Limb (tissue), 2 donors: ENCODE data around the gene TRABD2B.
A peak's percentile ranks its signal among the peaks of the same experiment; 100 is the strongest.

Experiments
- DNase-seq, 2 donors: peaks; one replicate each; pipeline ENCODE4 v3.0.0-alpha.2; 2016; ENCODE audit errors: extremely low spot score in 2 of 2

Gene TRABD2B

DNA sequence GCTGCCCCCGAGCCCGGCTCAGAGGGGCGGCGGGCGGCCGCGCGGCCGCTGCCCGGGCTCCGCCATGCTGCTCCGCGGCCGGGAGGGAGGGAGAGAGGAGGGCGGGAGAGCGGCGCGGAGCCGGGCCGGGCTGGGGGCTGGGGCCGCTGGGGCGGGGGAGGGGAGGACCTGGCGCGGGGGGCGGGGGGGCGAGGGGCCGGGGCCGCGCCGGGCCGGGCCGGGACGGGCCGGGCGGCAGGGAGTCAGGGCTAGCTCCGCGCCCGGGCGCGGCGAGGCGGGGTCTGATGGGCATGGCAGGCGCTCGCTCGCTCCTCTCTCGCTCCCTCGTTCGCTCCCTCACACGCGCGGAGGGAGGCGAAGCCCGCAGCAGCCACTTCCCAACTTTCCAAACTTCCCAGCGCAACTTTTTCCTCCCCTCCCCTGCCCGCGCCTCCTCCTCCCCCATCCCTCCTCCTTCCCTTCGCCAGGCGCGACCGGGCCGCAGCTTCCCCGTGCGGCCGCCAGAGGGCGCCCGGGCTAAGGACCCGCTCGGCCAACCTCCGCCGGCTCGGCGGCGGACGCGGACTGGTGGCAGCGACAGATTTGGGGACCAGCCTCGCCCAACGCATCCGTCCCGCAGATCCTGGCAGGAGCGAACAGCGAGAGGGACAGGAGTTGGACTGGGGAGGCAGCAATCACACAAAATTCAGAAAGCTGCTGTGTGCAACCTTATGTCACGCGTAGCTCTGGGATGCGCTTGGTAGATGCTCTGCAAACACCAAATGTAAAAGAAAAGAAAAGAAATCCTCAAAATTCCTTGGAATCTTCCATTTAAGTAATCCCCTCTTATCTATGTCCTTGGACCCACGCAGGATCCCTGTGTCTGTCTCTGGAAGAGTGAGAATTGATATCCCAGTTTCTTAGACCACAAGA, at the start of gene TRABD2B:
TRABD2B (minus strand) TSS at position 97 of the 912 bp plus-strand sequence.
- peak; percentile 88 to 92 for DNase-seq

DNA sequence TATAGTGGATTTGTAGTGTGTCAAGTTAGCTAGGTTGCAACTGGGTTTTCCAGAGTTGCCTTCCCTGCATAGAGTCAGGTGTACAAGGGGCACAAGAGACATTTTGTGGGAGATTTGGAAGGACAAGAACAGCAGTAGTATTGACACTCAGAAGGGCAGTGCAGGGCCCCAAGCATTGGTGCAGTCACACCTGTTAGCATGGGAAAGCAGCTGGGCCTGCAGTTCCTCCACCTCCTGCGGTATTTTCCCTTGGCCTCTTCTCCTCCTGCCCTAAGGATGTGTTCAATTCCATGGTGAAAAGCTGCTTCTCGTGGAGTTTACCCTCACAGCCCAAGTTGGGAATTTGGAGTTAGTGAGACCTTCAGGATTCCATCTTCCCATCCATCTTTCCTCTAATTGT, 47.1 kb upstream of the TRABD2B start:
- DNase-seq: no peak

DNA sequence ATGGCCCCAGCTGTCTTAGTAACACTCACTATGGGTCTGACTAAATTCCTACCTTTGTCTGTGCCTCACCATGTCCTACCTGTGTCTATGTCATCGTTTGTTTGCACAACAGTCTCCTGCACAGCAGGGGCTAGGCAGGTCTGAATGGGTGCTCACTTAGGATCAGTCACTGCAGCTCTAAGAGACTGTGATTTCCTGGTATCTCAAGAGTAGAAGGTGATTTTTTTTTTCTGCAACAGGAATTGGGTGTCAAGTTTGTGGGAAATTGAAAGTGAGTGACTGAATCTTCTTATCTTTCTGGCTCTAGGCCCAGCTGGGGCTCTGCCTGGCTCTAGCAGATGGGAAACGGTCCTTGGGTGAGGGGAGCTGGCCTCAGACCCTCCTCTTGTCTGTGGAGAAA, 46.4 kb upstream of the TRABD2B start:
- DNase-seq: no peak

DNA sequence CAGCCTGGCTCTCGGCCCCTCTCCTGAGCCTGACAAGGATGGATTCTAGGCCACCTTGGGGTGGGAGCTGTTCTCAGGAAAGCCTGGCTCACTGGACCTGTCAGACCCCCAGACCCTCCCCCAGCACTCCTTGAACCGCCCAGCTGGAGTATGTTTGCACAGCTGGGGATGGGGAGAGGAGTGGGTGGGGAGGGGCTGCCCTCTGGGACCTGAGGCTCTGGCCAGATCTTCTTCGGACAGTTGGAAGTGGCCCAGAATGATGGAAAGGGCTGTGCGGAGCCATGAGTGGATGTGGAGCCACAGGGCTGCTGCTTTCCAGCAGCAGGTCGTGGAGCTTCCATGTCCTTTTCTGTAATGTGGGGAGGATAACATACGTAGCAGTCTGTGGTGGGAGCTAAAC, 43.0 kb upstream of the TRABD2B start:
- no peak for DNase-seq

DNA sequence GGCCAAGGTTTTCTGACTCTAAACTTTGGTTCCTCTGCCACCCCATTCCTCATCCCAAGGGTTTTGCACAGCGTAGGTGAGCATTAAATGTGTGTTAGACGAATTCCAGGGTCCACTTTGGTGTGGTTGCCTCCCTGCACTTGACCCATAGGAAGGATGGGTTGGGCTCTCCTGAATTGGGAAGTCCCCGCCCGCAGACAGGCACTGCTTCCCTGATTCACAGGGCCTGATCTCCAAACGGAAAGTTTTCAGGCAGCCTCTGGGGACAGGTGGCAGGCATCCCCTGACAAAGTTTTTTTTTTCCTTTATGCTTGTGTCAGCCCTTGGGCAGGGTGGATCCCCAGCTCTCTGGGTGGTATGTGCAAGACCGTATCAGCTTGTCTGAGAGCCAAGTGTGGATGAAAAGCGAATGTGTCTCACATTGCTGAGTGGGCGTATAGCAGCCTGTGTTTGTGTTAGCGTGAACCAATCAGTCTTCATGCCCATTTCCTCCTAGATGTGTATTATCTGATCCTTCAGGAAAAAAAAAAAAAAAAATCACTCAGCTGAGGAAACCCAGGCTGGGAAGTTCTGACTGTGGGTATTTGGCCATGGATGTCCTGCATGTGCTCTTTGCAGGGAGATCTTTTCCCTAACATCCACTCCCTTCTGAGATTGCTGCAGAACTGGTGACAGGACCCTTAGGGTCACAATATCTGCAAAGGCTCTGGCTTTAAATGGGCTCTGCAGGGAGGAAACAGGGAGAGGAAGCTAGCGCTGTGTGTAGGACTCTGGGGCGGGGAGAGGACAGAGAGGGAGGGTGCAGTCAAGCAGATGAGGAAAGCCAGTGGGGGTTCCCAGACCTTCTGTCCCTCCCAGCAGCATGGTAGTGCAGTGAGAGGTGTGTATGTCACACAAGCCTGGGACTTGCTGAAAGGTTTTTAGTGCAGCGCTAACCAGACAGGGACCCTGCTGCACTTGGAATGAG, 42.2 kb upstream of the TRABD2B start:
- DNase-seq: no peak

DNA sequence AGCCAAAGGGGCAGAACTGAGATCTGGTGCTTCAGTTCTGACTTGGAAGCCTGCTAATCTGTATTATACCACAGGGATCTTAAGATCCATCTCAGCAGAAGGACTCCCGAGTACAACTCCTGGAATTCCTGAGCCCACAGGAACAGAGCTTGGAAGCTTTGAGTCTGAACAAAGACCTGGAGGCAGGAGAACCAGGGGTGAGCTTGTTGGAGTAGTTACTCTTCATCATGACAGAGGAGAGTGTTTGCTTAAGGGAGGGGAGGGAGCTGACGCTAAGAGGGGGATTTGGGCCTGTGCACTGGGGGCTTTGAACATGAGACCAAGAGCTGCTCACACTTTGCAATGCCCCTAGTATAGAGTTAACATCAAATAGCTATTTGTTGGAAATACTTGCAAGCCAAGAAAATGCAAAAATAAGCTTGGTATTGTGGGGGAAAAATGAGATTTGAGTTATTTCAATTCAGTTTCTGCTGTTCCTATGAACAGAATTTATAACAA, 41.1 kb upstream of the TRABD2B start:
- DNase-seq: no peak

DNA sequence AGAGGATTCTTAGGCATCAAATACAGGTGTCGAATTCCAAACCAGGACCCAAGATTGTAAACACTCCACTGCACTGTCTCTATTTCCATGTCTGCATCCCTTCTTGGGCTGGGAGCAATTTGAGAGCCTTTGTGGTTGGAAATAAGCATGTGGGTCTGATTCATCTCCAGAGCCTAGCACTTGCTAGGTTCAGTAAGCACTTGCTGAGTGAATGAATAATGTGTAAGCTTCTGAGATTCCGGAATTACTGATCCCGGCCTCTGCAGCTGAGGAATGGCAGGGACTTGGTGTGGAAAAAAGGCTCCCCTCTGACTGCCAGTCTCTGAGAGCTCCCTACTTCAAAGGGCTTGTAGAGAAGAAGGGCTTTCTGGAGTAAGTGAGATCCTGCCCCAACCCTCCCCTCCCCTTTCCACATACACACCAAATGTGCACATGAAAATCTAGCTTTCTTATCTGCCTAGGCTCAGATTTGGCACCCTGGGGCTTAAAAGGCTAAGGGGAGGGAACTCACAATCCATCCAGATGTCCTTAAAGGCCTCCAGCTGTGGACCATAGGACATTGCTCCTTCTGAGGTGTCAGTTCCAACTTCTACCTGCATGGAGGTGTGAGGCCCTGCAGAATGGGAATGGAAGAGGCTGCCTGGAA, 39.6 kb upstream of the TRABD2B start:
- no peak for DNase-seq

DNA sequence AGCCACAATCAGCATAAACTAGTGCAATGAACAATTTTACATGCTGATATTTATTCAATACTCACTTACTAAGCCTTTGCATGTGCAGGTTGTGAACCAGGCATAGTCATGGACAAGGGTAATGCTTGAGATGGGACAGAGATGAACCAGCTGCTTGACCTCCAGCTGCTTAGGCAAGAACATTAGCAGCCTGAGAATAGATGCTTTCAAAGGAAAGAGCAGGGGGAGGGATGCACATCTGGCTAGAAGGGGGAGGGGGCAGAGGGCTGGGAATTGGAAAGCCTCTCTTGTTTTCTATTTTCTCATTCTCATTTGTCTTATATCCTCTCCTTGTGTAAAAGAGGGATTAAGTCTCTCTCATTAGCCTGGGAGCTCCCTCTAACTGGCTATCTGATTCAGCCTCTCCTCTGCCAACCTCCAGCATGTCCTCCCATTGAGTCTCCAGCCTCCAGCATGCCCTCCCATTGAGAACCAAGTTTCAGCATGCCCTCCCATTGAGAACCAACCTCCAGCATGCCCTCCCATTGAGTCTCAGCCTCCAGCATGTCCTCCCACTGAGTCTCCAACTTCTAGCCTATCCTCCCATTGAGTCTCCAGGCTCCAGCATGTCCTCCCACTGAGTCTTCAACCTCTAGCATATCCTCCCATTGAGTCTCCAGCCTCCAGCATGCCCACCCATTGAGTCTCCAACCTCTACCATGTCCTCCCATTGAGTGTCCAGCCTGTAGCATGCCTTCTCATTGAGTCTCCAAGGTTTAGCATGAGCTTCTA, 38.4 kb upstream of the TRABD2B start:
- DNase-seq: no peak

DNA sequence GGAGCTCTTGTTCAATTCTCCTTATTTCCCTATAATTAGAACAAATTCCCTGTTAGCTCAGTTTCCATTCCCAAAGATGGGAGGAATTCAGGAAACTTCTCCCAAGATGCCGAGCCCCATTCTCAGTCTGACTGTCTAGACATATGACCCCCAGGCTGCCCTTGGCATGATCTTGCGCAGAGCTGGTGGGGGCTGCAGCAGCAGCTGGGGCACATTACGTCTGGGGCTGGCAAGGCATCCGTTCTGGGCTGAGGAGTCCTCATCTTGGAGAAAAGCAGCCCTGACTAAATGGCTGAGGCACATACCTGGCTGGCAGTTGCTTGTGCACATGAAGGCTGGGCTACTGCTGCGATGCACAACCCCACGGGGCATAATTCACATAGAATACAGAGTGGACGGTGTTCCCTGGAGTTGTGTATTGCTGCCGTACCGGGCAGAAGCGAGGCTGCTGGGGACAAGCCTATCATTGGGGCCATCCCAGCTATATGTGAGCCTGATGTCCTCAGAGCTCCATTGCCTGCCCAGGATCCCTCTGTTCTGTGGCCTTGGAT, 36.4 kb upstream of the TRABD2B start:
- DNase-seq: no peak

DNA sequence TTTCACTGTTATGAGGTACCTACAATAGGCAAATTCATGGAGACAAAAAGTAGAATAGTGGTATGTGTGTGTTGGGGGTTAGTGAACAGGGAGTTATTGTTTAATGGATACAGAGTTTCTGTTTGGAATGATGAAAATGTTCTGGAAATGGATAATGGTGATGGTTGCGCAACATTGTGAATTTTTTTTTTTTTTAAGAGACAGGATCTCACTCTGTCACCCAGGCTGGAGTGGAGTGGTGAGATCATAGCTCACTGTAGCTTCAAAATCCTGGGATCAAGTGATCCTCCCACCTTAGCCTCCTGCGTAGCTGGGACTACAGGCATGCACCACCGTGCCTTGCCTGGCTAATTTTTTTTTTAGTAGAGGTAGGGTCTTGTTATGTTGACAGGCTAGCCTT, 34.5 kb upstream of the TRABD2B start:
- no peak for DNase-seq

DNA sequence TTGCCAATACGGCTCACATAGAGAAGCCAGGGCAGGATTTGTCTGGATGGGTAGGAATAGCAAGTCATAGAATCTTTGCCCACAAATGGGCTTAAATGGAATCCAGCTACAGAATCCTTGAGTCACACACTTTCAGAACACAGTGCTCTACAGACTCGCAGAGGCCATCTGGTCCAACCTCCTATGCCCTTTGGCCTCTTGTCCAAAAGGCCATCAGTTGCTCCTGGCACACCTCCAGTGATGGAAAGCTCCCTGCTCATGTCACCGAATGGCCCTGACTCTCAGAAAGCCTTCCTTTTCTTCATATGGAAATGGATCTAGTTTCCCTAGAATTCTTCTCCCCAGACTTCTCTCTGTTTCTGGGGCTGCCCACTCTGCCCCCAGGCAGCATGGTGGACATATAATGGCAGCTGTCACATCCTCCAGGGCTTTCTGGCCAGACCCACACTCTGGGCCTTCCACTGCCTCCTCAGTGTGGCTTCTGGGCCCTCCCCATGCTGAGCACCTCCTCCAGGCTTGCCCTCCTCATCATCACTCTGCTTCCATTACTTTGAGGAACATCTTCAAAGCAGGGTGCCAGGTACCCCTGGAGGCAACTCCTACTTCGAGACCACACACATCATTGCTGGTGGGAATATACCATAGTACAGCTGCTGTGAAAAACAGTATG, 33.6 kb upstream of the TRABD2B start:
- DNase-seq: no peak

DNA sequence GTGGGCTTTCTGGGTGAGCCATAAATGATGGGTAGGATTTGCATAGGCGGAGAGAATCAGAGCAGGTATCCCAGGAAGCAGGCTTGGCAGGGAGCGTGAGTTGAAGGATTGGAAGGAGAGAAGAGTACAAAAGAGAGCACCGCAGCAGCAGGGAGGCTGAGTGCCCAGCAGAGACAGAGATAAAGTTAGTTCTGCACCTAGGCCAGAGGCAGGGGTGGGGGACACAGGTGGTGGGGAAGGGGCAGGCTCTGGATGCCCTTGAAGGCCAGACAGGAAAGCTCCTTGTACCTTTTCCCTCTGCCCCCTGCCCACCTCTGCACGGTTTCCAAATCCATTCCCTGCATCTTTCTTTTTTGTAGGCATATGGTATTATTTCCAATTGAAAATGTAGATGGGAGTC, 33.0 kb upstream of the TRABD2B start:
- no peak for DNase-seq

DNA sequence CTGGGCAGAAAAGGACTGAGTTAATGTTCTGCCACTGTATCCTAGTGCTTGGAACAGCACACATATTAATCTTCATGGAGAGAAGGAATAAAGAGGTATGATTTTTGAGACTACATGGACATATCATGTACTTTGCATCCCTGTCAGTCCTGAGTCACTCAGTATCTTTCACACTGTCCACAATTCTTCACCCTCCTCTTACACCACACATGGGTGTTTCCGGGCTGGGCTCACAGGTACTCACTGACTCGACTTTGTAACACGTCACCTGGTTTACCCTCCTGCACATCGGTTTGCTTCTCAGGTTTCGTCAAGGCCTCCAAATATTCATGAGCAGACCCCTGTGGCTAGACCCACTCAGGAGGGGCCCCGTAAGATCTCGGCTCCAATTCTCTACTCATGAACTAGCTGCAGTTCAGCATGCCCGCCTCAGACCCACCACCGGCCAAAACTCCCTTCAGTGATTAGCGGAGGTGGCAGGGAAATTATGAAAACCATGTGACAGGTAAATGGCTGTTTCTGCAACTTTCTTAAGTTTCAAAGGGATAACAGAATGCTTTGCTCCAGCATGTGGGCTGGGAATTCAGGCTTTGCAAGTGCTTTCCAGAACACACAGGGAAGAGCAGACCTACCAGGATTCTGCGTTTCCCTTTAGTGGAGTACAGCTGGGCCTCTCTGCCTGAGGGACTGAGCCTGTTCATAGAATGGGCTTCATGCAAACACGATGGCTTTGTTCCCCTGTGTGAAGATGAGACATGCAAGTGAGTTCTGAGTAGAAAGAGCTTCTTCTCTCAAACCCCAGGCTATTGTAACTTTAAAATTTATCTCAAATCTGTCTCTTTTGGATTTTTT, 31.3 kb upstream of the TRABD2B start:
- DNase-seq: no peak

DNA sequence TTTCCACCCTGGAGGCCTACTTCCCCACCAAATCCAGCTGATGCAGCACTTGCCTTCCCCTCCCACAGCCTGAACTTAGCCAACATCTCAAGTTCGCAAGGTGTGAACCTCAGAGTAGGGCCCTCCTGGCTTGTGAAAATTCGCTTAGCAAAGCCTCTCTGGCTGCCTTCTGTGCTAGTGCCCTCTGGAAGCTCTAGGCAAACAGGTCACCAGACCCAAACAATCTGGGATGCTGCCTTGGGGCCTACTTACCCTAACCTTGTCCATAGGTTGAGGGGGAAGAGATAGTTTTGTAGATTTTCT, 30.3 kb upstream of the TRABD2B start:
- DNase-seq: no peak

DNA sequence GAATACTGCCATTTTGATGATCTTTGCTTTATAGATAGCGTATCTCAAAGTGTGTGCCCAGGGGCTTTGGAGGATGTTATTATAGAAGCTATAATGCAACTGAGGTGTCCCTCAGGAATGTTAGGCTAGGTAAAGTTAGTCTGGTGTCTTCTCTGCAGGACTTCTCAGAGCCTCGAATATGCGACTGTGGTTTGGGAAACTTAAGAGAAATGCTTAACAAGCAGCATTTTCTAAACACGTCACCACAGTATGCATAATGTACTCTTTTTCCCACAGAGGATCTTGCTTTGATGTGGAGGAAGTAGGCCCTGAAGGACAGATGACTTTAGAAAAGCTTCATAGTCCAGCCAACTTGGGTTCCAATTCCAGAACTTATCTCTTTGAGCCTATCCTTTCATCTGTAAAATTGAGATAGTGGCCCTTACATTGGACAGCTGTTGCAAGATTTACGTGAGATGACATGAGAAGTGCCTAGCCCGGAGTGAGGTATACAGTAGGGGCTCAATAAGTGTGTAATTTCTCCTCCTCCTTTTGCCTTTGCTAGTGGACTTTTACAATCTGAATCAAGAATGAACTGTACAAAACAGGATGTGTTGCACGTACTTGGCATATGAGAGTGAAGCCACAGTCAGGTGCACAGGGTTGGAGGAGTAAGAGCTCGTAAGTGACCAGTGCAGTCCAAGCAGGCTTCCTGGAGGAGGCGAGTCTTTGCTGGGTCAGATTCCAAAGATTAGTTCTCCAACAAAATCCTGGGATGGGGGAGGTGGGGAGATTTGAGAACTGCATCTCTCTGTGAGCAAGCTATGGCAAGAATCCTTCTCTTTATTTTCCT, 29.7 kb upstream of the TRABD2B start:
- no peak for DNase-seq

DNA sequence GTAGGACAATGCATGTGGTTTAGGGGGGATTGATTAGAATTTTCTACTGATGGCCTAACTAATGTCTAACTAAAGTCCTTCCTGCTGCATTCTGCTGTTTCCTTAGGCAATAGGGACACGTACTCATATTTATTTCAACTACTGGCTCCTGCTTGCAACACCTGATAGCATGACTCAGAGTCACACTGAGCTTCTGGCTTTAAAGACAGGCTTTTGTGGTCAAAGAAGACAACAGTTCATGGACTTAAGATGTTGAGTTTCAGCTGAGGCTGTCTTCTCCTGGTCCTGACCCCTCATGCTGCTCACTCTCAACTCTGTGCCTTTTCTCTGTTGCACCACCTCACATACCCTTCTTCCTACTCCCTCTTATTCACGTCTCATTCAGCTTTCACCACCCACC, 29.1 kb upstream of the TRABD2B start:
- DNase-seq: no peak

DNA sequence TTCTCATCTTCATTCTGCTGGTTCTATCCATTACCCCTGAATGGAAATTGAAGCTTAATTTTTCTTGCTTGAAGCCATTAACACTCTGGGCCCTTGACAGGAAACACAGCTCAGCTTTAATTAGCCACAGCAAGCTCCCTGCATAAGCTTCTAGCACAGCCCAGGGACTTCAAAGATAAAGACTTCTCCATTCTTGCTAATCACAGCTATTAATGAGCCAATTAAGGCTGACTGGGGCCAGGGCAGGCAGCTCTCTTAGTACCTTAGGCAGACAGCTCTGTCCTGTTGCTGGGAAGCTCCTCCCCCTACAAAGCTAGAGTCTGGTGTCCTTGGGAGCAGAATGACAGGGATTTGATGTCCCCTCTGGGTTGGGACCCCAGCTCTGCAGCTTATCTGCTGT, 27.9 kb upstream of the TRABD2B start:
- no peak for DNase-seq

DNA sequence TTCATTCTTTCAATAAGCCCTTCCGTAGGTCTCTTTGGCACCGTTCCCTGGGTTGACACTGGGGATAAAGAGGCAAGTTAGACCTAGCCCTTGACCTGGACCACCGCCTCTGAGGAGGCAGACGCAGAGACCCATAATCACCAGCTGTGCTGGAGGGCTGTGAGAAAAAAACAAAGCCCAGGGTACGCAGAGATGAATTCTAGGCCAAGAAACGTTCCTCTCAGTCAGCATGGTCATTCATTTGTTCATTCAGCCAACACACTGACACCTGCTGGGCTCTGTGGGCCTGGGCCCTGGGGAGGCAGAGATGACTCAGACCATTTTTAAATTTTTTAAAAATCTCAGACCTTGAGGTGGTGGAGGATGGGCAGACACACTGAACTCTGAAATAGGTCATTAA, 26.3 kb upstream of the TRABD2B start:
- no peak for DNase-seq
